HL-60 (cell line): ENCODE measurements around the gene RAB31.

Source experiments
- CTCF ChIP-seq: IDR thresholded peaks from one replicate; pipeline ENCODE4 v1.5.1; 2011; ENCODE audit warnings: low read length, control low read depth, inconsistent platforms; ENCODE audit not compliant: insufficient read depth
- GABPA ChIP-seq: IDR thresholded peaks from 2 replicates; pipeline ENCODE4 v1.6.1; 2012; ENCODE audit warnings: low read depth
- POLR2AphosphoS5 ChIP-seq: IDR thresholded peaks from 2 replicates; pipeline ENCODE4 v1.6.1; 2012; ENCODE audit warnings: low read depth
- REST ChIP-seq: IDR thresholded peaks from 2 replicates; pipeline ENCODE4 v1.6.1; 2012; ENCODE audit warnings: low read depth; ENCODE audit not compliant: insufficient replicate concordance

GRCh38 chr18:9804517-9805104, 96.5 kb downstream of the RAB31 start:
- TF ChIP-seq REST = no peak
- TF ChIP-seq CTCF = no peak
- TF ChIP-seq POLR2AphosphoS5 = no peak
- no peak for TF ChIP-seq GABPA
